LNCaP clone FGC (cell line): ENCODE results near the gene MYO1F.

Experiments
- DNase-seq: peaks from one replicate; pipeline ENCODE4 v3.0.0-alpha.2; 2011; ENCODE audit warnings: low read depth
- H3K4me3 ChIP-seq: 2 replicates; pipeline ENCODE4 v1.5.1; 2011; ENCODE audit warnings: mild to moderate bottlenecking, low read depth, low read length, control low read depth
- CTCF ChIP-seq: IDR thresholded peaks from 2 replicates; pipeline ENCODE4 v1.5.1; 2012; ENCODE audit warnings: mild to moderate bottlenecking; ENCODE audit not compliant: control insufficient read depth, insufficient read depth; ENCODE audit errors: extremely low read depth

MYO1F gene

GRCh38 chr19:8530061-8530679 is 47.1 kb downstream of the MYO1F start:
- no peak for DNase-seq
- TF ChIP-seq CTCF = no peak

GRCh38 chr19:8529369-8530006 is 47.8 kb downstream of the MYO1F start:
- DNase-seq = no peak
- TF ChIP-seq CTCF = no peak

More at GRCh38 chr19:8530061-8530679, 47.1 kb downstream of the MYO1F start:
- H3K4me3 ChIP-seq = no peak overlapping the region

GRCh38 chr19:8528500-8528899 is 48.7 kb downstream of the MYO1F start:
- H3K4me3 ChIP-seq = no peak overlapping the region
- no peak for DNase-seq
- TF ChIP-seq CTCF = no peak

More at GRCh38 chr19:8529369-8530006, 47.8 kb downstream of the MYO1F start:
- no peak overlapping the region for H3K4me3 ChIP-seq

GRCh38 chr19:8526345-8527091 is 50.7 kb downstream of the MYO1F start:
- no peak for TF ChIP-seq CTCF
- peak; percentile 54 for DNase-seq
- H3K4me3 ChIP-seq = peak overlapping the region; percentile 69

- no peak for TF ChIP-seq CTCF
- peak overlapping the region; percentile 46 for H3K4me3 ChIP-seq
Measured at GRCh38 chr19:8525401-8525684, 51.9 kb downstream of the MYO1F start.

GRCh38 chr19:8519388-8519787 is 57.9 kb downstream of the MYO1F start:
- TF ChIP-seq CTCF = no peak
- H3K4me3 ChIP-seq = no peak overlapping the region
- DNase-seq = no peak

More at GRCh38 chr19:8525401-8525684, 51.9 kb downstream of the MYO1F start:
- DNase-seq = no peak
